COR-L47 (cell line): ENCODE results near the gene CHMP1A.
A peak's percentile ranks its signal among the peaks of the same experiment; 100 is the strongest.

Experiments
- DNase-seq: peaks from one replicate; lab custom pipeline; 2025; lab: John Stamatoyannopoulos, UW

CHMP1A gene

GRCh38 chr16:89602952-89603590 is 54.4 kb downstream of the CHMP1A start:
- no peak for DNase-seq

DNA sequence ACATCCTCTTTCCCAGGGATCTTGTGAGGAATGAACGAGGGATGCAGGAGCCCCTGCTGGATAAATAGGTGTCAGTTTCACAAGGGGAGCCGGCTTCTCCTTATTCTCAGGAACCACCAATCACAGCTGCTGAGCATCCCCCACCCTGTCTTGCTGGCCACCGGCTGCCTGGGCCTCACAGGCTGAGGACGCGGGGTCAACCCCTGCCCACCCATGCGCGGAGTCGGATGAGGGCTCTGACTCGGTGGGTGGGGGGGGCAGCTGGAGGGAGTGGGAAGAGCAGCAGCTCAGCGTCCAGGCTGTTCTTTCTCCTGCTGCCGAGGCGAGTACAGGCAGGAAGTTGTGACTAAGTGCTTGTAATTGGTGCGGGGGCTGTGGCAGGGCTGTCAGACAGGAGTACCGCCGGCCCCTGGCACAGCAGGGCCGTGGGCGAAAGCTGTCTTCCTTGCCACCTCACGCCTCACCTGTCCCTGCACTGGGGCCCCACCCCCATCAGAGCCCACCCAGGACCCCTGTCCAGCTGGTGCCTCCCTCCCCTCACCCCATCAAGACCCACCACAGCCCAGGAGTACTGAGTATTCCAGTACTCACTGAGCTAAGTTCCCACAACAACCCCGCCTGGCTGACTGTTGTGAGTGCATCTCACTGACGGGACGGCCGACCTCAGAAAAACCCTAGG is 55.1 kb downstream of the CHMP1A start:
- peak; percentile 45 for DNase-seq

GRCh38 chr16:89601906-89602272 is 55.6 kb downstream of the CHMP1A start:
- no peak for DNase-seq

DNA sequence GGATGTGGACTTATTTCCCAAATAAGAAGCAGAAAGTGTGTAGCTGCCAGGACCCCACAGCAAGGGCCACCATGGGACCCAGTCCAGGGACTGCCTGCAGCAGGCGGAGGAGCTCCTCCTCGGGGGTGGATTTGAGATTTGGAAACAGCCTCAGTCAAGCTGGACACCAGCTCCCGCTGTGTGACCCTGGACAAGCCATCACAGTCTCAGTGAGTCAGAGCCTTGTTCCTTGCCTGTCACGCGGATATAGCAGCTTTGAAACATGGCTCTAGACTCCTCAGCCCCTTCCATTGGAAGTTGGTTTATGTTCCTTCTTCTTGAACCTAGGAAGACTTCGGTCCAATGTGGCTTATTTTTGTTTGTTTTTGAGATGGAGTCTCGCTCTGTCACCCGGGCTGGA is 56.6 kb downstream of the CHMP1A start:
- DNase-seq, result no peak

DNA sequence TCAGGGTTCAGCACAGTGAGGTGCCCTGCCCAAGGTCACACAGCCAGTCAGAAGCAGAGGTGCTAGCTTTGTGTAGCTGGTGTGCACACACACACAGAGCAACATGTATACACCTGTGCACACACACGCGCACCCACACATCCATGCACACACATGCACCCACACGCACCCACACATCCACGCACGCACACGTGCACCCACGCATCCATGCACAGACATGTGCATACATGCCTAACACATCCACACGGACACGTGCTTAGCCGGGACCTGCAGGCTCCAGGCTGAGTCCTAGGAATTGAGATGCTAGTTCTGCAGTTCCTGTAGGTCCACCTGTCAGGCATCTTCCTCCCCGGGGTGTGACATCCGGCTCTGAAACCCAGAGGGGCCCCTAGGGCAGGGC is 57.1 kb downstream of the CHMP1A start:
- no peak for DNase-seq

GRCh38 chr16:89599902-89600301 is 57.6 kb downstream of the CHMP1A start:
- DNase-seq, result no peak

DNA sequence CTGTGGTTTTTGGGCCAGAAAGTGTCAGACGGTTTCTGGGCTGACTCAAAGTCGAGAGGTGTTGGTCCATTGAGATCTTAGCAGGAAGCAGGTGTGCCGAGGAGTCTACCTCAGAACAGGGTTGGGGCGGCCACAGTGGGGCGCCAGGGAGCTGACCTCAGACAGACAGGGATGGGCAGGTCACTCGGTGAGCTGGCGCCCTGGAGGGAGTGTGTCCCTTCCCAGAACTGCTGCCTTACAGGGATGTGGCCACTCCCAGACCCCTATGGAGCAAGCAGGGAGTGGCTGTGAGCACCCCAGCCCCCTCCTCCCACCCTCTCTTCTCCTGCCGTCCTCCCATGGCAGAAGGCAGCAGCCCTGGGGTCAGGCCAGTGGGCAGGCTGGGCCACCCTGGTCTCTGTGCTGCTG is 58.1 kb downstream of the CHMP1A start:
- peak; percentile 47 for DNase-seq

DNA sequence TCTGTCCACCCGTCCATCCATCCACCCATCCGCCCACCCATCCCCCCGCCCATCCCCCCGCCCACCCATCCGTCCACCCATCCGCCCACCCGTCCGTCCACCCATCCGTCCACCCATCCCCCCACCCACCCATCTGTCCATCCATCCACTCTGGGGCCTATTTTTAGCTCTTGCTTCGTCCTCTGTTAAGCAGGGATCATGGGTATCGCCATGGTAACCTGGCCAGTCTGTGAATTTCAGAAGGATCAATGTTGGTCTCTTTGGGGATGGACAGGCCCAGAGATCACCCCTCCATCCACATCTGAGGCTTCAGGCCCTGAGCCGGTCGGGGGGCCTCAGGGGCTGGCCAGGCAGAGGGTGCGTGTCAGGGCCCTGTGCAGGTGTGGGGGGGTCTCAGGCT is 59.3 kb downstream of the CHMP1A start:
- DNase-seq, result no peak

DNA sequence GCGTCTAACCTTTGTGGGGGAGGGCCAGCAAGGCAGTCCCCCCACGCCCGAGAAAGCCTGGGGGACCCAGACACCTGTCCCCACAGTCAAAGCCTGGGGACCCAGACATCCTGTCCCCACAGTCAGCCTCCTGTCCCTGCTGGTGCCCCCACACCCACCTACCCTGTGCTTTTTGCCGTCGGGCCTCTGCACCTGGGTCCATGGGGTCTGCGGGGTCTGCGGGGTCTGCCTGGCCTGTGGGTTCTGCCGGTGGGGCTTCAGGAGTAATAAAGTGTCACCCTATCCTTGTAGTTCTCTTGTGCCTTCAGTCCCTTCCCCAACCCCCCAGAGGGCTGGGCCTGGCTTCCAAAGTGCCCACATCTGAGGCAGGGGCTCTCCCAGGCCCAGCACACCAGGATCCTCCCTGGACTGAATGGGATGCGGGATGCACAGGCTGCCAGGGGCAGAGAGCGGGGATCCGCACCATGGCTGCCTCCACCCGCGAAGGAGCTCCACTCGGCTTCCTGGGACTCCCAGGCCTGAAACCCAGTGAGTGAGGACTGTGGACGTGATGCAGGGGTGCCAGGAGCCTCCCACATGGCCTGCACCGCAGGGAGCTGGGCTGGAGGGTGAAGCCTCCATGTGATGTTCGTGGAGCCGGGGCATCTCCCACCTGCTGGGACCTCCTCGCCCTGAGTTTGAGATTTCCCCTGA is 60.4 kb downstream of the CHMP1A start:
- no peak for DNase-seq

DNA sequence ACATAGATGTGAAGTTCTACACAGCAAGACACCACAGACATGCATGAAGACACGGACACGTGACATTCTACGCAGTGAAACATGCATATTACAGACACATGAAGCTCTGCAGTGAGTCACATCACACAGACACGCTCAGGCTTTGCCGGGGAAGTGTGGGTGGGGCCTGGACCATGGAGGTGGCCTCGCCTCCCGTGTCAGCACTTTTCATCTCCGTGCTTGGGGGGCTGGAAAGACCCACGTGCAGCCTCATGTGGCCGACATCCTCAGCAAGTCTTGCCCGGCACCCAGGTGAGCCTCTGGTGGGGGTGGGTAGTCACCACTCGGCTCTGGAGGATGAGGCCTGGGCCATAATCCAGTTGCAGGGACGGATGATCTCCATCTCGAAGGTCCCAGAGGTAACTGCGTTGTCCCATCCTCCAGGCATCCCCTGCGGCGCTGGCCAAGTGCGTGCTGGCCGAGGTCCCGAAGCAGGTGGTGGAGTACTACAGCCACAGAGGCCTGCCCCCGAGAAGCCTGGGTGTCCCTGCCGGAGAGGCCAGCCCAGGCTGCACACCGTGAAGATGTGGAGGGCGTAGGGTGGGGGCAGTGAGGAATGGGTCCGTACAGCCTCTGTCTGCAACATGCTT is 61.3 kb downstream of the CHMP1A start:
- DNase-seq, result no peak

DNA sequence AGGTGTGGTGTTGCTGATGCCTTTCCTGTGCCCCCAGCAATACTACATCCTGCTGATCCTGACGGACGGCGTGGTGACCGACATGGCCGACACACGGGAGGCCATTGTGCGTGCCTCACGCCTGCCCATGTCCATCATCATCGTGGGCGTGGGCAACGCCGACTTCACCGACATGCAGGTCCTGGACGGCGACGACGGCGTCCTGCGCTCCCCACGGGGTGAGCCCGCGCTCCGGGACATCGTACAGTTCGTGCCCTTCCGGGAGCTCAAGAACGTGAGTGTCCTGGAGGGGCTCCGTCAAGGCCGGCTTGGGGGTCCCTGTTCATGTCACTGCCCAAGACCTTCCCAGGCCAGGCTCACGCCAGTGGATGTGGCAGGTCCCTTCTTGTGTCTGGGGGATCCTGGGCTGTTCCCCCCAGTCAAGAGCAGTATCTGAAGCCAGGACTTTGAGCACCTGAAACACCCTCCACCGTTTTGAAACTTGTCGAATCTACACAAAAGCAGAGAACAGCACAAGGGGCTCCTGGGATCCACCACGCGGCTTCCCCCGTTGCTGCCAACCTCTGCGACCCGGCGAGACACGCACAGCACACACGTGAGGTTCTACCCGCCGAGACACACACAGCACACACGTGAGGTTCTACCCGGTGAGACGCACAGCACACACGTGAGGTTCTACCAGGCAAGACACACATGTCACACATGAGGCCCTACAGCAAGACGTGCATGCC is 62.0 kb downstream of the CHMP1A start:
- no peak for DNase-seq
